Activated CD4-positive, alpha-beta T cell treated with anti-CD3 and anti-CD28 coated beads, Interleukin-2, Interleukin-4, amounts not matched to agents 100 ng/mL and 50 ng/mL, durations not matched to agents 16 hours and 8 hours (primary cell): ENCODE measurements around the gene APPBP2.
"Not testable (repeated sequence)": the region's sequence is repeated elsewhere in the genome, so short reads cannot be mapped to it uniquely, and the experiment has no call there.

Source experiments
- DNase-seq: peaks from one replicate; pipeline ENCODE4 v3.0.0-alpha.2; 2020; ENCODE audit warnings: low spot score

APPBP2 gene

DNA sequence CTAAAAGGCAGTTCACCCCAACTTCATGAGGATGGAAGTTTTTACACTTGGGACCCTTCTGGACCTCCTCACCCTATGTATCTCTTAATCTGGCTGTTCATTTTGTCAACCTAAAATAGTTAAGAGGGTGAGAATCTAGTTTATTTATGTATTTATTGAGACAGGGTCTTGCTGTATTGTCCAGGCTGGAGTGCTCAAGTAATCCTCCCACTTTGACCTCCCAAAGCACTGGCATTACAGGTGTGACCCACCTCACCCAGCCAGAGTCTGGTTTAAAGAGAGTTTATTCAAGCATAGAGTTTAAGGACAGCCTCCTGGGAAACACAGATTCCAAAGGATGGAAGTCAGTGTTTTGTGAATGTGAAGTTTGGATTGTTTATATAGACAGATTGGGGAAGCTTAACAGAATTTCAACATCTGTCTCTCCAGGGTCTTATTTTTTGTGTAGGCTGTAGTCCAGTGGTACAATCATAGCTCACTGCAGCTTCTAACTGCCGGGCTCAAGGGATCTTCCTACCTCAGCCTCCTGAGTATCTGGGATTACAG is 8.0 kb upstream of the APPBP2 start:
- DNase-seq: no peak

- DNase-seq: no peak
These were observed 3.8 kb upstream of the APPBP2 start for GRCh38 chr17:60529806-60530205.

DNA sequence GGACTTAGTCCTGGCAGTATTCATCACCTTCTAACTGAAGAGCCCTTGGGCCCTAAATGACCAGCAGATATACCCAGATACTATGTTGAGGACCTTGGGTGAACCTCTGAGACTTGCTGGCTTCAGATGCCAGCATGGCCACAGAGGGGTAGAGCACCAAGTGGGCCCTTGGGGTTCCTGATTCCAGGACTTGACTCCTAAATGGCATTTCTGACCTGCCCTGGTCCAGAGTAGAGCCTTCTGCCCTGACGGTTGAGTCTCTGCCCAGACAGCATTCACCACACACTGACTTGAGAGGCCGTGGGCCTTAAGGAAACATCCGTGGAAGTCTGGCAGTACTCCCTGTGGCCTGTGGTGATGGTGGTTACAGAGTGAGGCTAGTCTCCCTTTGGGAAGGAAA is 2.8 kb upstream of the APPBP2 start:
- DNase-seq: no peak

GRCh38 chr17:60527701-60528100 is 1.7 kb upstream of the APPBP2 start:
- no peak for DNase-seq

DNA sequence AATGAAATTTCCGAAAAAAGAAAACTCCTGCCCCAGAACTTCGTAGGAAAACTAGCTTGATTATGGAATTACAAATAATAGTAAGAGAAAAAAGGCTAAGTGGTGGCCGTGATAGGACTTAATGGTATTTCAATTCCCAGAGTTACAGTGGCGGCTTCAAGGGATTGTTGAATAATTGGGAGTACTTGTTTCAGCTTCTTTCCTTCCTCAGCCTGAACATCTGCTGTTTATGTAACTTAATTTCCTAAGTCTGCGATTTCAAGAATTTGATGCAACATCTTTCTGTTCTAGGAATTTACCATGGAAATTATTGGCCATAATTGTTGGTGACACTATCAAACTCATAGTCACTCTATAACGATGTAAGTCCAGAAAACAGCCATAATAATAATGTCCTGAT is 684 bp upstream of the APPBP2 start:
- DNase-seq: no peak

- DNase-seq: no peak
These were observed 736 bp downstream of the APPBP2 start for GRCh38 chr17:60525328-60525684.

GRCh38 chr17:60524463-60525327 is 1.3 kb downstream of the APPBP2 start:
- no peak for DNase-seq

DNA sequence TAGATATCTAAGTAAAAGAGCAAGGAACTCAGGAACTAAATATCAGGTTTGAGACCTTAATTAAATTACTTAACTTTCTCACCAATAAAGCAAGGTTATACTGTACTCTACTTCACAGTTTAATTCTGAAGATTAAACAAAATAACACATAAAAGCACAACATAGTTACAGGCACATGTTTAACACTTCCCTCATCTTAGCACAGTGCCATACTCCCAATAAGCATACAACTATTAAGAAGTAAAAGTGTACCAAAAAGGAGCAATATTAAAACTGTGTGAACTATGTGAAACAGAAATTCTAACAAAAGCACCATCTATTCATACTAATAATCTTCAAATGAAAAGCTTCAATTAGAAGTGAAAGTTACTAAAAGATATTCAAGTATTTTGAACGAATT is 2.2 kb downstream of the APPBP2 start:
- DNase-seq: no peak

GRCh38 chr17:60522889-60523626 is 3.0 kb downstream of the APPBP2 start:
- no peak for DNase-seq

DNA sequence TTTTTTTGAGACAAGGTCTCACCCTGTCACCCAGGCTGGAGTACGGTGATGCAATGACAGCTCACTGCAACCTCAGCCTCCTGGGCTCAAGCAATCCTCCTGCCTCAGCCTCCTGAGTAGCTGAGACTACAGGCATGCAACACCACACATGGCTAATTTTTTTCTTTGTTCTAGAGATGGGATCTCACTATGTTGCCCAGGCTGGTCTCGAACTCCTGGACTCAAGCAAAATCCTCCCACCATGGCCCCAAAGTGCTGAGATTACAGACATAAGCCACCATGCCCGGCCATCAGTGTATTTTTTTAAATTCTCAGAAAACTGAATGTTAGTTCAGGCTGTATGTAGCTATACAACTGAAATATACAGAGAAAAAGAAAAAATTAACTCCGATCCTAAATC is 6.2 kb downstream of the APPBP2 start:
- no peak for DNase-seq

- not testable (repeated sequence) for DNase-seq
These were observed 10.4 kb downstream of the APPBP2 start for GRCh38 chr17:60515683-60516082.

DNA sequence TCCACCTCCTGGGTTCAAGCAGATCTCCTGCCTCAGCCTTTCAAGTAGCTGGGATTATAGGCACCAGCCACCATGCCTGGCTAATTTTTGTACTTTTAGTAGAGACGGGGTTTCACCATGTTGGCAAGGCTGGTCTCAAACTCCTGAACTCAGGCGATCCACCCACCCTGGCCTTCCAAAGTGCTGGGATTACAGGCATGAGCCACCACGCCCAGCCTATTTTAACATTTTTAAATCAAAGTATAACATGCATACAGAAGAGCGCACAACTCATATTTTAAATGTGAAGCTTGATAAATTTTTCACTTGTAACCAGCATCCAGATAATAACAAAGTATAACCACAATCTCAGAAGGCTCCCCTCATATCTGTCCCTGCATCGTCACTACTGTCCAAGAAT is 10.8 kb downstream of the APPBP2 start:
- DNase-seq: not testable (repeated sequence)

GRCh38 chr17:60514500-60514899 is 11.5 kb downstream of the APPBP2 start:
- no peak for DNase-seq

GRCh38 chr17:60514053-60514452 is 12.0 kb downstream of the APPBP2 start:
- DNase-seq: no peak

DNA sequence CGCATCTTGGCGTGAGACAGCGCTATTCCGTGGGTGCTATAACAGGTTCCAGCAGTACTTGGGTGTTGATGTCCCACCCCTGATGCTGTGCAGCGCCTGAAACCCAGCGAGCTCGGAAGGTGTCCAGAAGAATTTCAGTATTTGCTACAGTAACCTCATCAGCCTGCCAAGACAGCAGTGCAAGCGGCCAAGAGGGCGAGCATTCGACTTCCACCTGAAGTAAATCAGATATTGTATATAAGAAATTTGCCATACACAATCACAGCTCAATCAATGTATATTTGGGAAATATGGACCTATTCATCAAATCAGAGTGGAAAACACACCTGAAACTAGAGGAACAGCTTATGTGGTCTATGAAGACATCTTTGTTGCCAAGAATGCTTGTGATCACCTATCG is 13.0 kb downstream of the APPBP2 start:
- no peak for DNase-seq

DNA sequence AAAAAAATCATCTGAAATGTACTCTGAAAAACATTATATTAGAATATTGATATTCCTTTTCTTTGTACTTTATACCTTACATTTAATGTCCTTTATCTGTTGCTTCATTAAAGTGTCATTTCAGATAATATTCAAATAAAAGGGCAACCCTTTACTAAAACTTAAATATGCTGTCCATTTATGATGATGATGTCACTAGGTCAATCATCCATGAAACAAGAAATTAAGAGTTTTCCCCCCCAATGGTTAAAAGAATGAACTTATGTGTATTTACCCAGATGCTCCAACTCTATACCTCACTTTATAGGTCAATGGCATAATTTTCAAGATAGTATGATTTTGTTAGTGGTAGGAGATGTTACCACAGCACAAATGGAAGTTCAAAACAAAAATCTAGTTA is 15.3 kb downstream of the APPBP2 start:
- no peak for DNase-seq

DNA sequence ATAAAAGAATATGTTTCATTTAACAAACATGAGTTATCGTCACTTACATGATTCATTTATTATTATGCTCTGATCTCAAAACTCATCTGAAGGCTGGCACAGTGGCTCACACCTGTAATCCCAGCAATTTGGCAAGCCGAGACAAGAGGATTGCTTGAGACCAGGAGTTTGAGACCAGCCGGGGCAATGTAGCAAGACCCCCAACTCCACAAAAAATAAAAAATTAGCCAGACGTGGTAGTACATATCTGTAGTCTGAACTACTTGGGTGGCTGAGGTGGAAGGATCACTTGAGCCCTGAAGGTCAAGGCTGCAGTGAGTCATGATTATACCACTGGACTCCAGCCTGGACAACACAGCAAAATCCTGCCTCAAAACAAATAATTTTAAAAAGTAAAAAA is 16.0 kb downstream of the APPBP2 start:
- DNase-seq: no peak

DNA sequence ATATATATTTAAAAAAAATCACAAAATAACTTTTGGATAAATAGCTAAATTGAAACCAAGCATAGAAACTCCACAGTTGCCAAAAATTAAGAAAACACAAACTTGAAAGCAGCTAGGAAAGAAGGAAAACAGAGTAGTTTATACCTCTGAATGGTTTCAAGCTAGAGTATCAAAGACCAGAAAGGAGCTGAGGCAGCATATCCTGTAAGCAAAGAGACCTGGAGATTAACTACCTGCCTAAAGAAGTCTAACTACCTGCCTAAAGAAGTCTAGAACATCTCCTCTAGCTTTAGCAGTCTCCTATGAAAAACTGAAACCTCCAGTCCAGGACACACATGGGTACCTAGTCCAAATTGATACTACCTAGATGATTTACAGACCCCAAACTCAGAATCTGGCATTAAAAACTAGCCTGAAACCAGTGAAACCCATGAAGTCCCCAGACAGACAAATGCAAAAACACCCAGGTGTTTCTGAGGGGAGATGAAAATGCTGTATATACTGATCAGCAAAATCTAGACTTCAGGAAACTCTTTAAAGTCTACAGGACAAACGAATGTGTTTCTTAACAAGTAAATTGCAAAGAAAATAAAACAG is 17.6 kb downstream of the APPBP2 start:
- DNase-seq: no peak

GRCh38 chr17:60506312-60506711 is 19.7 kb downstream of the APPBP2 start:
- DNase-seq: no peak

GRCh38 chr17:60502145-60502544 is 23.9 kb downstream of the APPBP2 start:
- no peak for DNase-seq

DNA sequence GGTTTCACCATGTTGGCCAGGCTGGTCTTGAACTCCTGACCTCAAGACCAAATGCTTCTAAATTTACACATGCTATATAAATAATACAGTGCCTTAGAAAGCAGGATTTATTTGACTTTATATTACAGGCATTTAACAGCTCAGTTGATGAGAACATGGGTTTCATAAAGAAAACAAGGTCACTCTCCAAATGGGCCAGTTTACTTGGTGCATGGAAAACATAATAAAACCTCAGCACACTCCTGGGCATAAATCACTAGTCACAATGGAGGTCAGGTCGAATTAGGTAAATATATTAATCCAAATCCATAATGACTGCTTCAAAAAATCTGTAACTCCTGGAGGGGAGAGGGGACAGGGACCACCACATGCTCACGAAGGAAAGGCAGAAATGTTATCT is 24.5 kb downstream of the APPBP2 start:
- DNase-seq: no peak

DNA sequence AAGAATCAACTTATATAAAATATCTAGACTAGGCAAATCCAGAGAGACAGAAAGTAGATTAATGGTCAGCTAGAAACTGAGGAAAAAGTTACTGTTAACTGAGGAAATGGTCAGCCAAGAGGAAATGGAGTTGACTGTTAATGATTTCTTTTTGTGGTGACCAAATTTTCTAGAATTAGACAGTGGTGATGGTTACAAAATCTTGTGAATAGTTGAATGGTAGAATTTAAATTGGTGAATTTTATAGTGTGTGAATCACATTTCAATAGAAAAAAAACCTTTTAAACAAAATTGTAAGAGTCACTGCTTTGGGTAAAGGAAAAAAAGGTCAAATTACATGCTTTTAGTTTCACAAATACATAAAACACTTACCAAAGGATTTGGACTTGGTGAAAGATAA is 30.0 kb downstream of the APPBP2 start:
- DNase-seq: no peak

DNA sequence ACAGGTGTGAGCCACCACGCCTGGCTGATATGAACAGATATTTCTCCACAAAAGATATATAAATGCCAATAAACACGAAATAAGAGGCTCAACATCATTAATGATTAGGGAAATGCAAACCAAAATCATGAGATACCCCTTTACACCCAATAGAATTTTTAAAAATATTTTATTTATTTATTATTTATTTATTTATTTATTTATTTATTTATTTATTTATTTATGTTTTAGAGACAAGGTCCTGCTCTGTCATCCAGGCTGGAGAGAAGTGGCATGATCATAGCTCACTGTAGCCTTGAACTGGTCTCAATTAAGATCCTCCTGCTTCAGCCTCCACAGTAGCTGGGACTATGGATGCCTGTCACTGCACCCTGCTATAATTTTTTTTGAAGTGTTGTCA is 30.8 kb downstream of the APPBP2 start:
- DNase-seq: no peak
